SU-DHL-6 (cell line): ENCODE measurements around the gene ADCY5.

Experiments used
- CTCF ChIP-seq: fragments of 200-600 bp; sonication (generic); IDR thresholded peaks from one replicate; pipeline ENCODE4 v1.5.1; 2017; ENCODE audit warnings: antibody characterized with exemption, mild to moderate bottlenecking, low read length, moderate library complexity; ENCODE audit not compliant: insufficient read depth, poor library complexity, severe bottlenecking
- EZH2phosphoT487 ChIP-seq: fragments of 200-600 bp; sonication (generic), shearing (Covaris generic); conservative IDR thresholded peaks from 2 replicates; pipeline ENCODE4 v1.6.1; 2018; ENCODE audit warnings: mild to moderate bottlenecking, antibody characterized with exemption, low read length, moderate library complexity, mixed read lengths

DNA sequence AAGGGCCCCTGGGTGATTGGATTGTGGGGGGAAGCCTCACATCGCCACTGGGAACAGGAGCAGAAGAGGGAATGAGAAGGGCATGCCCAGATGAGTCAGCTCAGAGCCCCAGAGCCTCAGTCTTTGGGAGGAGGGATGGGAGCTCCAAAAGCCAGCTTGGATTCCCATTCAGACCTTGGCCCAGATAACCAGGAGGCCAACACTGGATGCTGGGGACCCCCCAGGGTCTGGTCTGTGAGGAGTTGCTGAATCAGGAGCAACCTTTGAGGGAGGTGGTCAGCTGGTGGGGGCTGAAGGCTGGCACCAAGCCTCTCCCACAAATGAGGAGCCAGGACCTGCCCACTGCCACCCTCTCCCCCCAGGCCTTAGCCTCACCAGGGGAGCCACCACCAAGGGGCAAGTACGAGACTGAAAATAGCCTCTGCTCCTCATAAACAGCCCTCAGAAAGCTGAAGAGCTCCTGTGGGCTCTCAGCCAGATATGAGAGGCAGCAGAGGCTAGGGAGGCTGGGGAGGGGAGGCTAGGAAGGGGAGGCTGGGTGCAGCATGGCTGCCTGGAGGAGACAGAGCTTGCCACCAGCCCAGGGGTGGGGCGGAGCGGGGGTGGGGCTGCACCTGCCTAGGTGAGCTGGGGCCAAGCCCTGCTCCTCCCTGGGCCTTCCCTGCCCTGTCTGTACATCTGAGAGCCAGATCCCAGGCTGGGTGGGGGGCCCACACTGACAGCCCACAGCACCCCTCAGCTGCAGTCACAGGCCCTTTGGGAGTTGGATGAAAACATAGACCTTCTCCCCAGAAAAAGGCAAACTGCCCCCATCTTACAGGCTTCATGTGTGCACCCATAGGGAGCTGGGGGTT lies 147.3 kb downstream of the ADCY5 start:
- no peak for TF ChIP-seq CTCF
- no peak for TF ChIP-seq EZH2phosphoT487
